Fibroblast of pulmonary artery (primary cell): ENCODE data around the gene SRSF9.
A peak's percentile ranks its signal among the peaks of the same experiment; 100 is the strongest.
"Not testable (repeated sequence)": the region's sequence is repeated elsewhere in the genome, so short reads cannot be mapped to it uniquely, and the experiment has no call there.

ENCODE experiments used
- DNase-seq: peaks from one replicate; pipeline ENCODE4 v3.0.0-alpha.2; 2010; ENCODE audit warnings: low read depth
- H3K4me3 ChIP-seq: replicated peaks from 2 replicates; pipeline ENCODE4 v1.5.1; 2011; ENCODE audit warnings: low read depth, mild to moderate bottlenecking, control low read depth, low read length, moderate library complexity
- CTCF ChIP-seq: IDR thresholded peaks from 2 replicates; pipeline ENCODE4 v1.5.1; 2011; ENCODE audit warnings: mild to moderate bottlenecking, control low read depth, low read length, inconsistent platforms; ENCODE audit errors: missing control alignments

SRSF9 gene

GRCh38 chr12:120447992-120448391 is 21.6 kb downstream of the SRSF9 start:
- DNase-seq = no peak
- no peak overlapping the region for H3K4me3 ChIP-seq
- no peak for TF ChIP-seq CTCF

- peak overlapping the region; percentile 85 for H3K4me3 ChIP-seq
- DNase-seq = not testable (repeated sequence)
Observed at GRCh38 chr12:120446844-120447178, 22.7 kb downstream of the SRSF9 start.

- no peak for TF ChIP-seq CTCF
- peak; percentile 75 for DNase-seq
- peak within 1 kb of the TSS; percentile 85 for H3K4me3 ChIP-seq
Observed at GRCh38 chr12:120445911-120446843, 23.4 kb downstream of the SRSF9 start, which contains the start of the genes GATC and TRIAP1. TSS of gene GATC (plus strand) at chr12:120446444. CDS start at chr12:120446481, 37 bp downstream. TSS of gene TRIAP1 (minus strand) at chr12:120446384. CDS start at chr12:120446372, 12 bp downstream.

GRCh38 chr12:120444676-120445075 is 24.9 kb downstream of the SRSF9 start:
- no peak for TF ChIP-seq CTCF
- no peak for DNase-seq
- no peak overlapping the region for H3K4me3 ChIP-seq

GRCh38 chr12:120439646-120440247 is 29.8 kb downstream of the SRSF9 start:
- peak; percentile 56 for TF ChIP-seq CTCF
- peak; percentile 65 for DNase-seq
- H3K4me3 ChIP-seq = no peak overlapping the region

- DNase-seq = no peak
- TF ChIP-seq CTCF = no peak
- peak overlapping the region; percentile 86 for H3K4me3 ChIP-seq
Observed at GRCh38 chr12:120438495-120439198, 30.9 kb downstream of the SRSF9 start.
